NT2/D1 (cell line): ENCODE measurements around the gene EEF1A2.

Experiments used
- SUZ12 ChIP-seq: IDR thresholded peaks from 2 replicates; pipeline ENCODE4 v1.6.1; 2011; ENCODE audit not compliant: insufficient read length, insufficient read depth; ENCODE audit errors: extremely low read depth
- YY1 ChIP-seq: IDR thresholded peaks from 2 replicates; pipeline ENCODE4 v1.6.1; 2011; ENCODE audit not compliant: insufficient read length, insufficient read depth
- ZNF274 ChIP-seq: IDR thresholded peaks from 2 replicates; pipeline ENCODE4 v1.6.1; 2011; ENCODE audit warnings: mild to moderate bottlenecking, low read depth, low read length

GRCh38 chr20:63502671-63503172 is 3.8 kb upstream of the EEF1A2 start:
- TF ChIP-seq ZNF274: no peak
- TF ChIP-seq SUZ12: no peak
- TF ChIP-seq YY1: no peak
